H9 (cell line): ENCODE data around the gene F13A1. TPM values are rescaled to one million over a fixed set of nuclear protein-coding genes. Genes with fewer than 3 reads are reported as not detected.

ENCODE experiments used
- DNase-seq: peaks from one replicate; pipeline ENCODE4 v3.0.0-alpha.2; 2017
- H2AFZ ChIP-seq: one replicate; pipeline ENCODE4 v1.6.1; 2013; ENCODE audit warnings: mild to moderate bottlenecking, low read length, control low read depth, moderate library complexity
- H2AK5ac ChIP-seq: 2 replicates; pipeline ENCODE4 v1.6.1; 2013; ENCODE audit warnings: low read length, control low read depth, mixed read lengths; ENCODE audit not compliant: insufficient read length
- H2BK120ac ChIP-seq: one replicate; pipeline ENCODE4 v1.6.1; 2013; ENCODE audit warnings: low read depth, mild to moderate bottlenecking, low read length, control low read depth, inconsistent platforms; ENCODE audit not compliant: poor library complexity, severe bottlenecking
- H2BK12ac ChIP-seq: 2 replicates; pipeline ENCODE4 v1.6.1; 2013; ENCODE audit warnings: low read length, control low read depth, mixed read lengths, low read depth; ENCODE audit not compliant: insufficient read length
- H2BK15ac ChIP-seq: 2 replicates; pipeline ENCODE4 v1.6.1; 2013; ENCODE audit warnings: low read depth, low read length, control low read depth
- H2BK20ac ChIP-seq: one replicate; pipeline ENCODE4 v1.6.1; 2013; ENCODE audit warnings: low read depth, mild to moderate bottlenecking, low read length, control low read depth, inconsistent platforms; ENCODE audit not compliant: poor library complexity, severe bottlenecking
- H2BK5ac ChIP-seq: 2 replicates; pipeline ENCODE4 v1.6.1; 2013; ENCODE audit warnings: low read length, control low read depth, mixed read lengths; ENCODE audit not compliant: insufficient read length
- H3K14ac ChIP-seq: 2 replicates; pipeline ENCODE4 v1.6.1; 2013; ENCODE audit warnings: low read length, control low read depth; ENCODE audit not compliant: insufficient read depth
- H3K18ac ChIP-seq: 2 replicates; pipeline ENCODE4 v1.6.1; 2013; ENCODE audit warnings: low read depth, mild to moderate bottlenecking, mixed read lengths, low read length, control low read depth; ENCODE audit not compliant: insufficient read length
- H3K23ac ChIP-seq: 2 replicates; pipeline ENCODE4 v1.6.1; 2013; ENCODE audit warnings: low read length, control low read depth, mixed read lengths, low read depth; ENCODE audit not compliant: insufficient read length
- H3K23me2 ChIP-seq: 2 replicates; pipeline ENCODE4 v1.6.1; 2013; ENCODE audit warnings: low read depth, mild to moderate bottlenecking, mixed read lengths, low read length, control low read depth; ENCODE audit not compliant: insufficient read length, poor library complexity, severe bottlenecking
- H3K27ac ChIP-seq: 2 replicates; pipeline ENCODE4 v1.5.1; 2013; ENCODE audit warnings: low read length, control low read depth, mixed read lengths, low read depth; ENCODE audit not compliant: insufficient read length
- H3K27me3 ChIP-seq: 2 replicates; pipeline ENCODE4 v1.6.1; 2013; ENCODE audit warnings: low read length, control low read depth, inconsistent platforms; ENCODE audit not compliant: insufficient read depth
- H3K4ac ChIP-seq: 2 replicates; pipeline ENCODE4 v1.6.1; 2013; ENCODE audit warnings: low read depth, mild to moderate bottlenecking, control low read depth, inconsistent platforms, low read length, moderate library complexity
- H3K4me1 ChIP-seq: 2 replicates; pipeline ENCODE4 v1.6.1; 2013; ENCODE audit warnings: low read length, control low read depth, inconsistent platforms; ENCODE audit not compliant: insufficient read depth
- H3K4me2 ChIP-seq: 2 replicates; pipeline ENCODE4 v1.6.1; 2013; ENCODE audit warnings: low read length, control low read depth, mixed read lengths; ENCODE audit not compliant: insufficient read length, insufficient read depth
- H3K56ac ChIP-seq: 2 replicates; pipeline ENCODE4 v1.6.1; 2013; ENCODE audit warnings: low read depth, mild to moderate bottlenecking, mixed read lengths, low read length, control low read depth; ENCODE audit not compliant: insufficient read length
- H3K79me1 ChIP-seq: 2 replicates; pipeline ENCODE4 v1.6.1; 2013; ENCODE audit warnings: low read depth, mild to moderate bottlenecking, moderate library complexity, low read length, control low read depth, inconsistent platforms; ENCODE audit not compliant: insufficient read depth, poor library complexity, severe bottlenecking
- H3K79me2 ChIP-seq: 2 replicates; pipeline ENCODE4 v1.6.1; 2013; ENCODE audit warnings: low read length, control low read depth, inconsistent platforms; ENCODE audit not compliant: insufficient read depth
- H3K9ac ChIP-seq: 2 replicates; pipeline ENCODE4 v1.6.1; 2013; ENCODE audit warnings: low read length, control low read depth, mixed read lengths; ENCODE audit not compliant: insufficient read length; ENCODE audit errors: extremely low read depth
- H3K9me3 ChIP-seq: one replicate; pipeline ENCODE4 v1.6.1; 2013; ENCODE audit warnings: low read depth, low read length, inconsistent platforms; ENCODE audit not compliant: control insufficient read depth
- H3T11ph ChIP-seq: one replicate; pipeline ENCODE4 v1.6.1; 2013; ENCODE audit warnings: mild to moderate bottlenecking, low read length, control low read depth, inconsistent platforms
- H4K20me1 ChIP-seq: one replicate; pipeline ENCODE4 v1.6.1; 2013; ENCODE audit not compliant: control insufficient read depth, insufficient read length, insufficient read depth
- H4K5ac ChIP-seq: 2 replicates; pipeline ENCODE4 v1.6.1; 2013; ENCODE audit warnings: low read depth, mild to moderate bottlenecking, mixed read lengths, low read length, control low read depth; ENCODE audit not compliant: insufficient read length
- H4K8ac ChIP-seq: replicated peaks from 2 replicates; pipeline ENCODE4 v1.6.1; 2013; ENCODE audit warnings: low read length, control low read depth, mixed read lengths, low read depth; ENCODE audit not compliant: insufficient read length
- H4K91ac ChIP-seq: 2 replicates; pipeline ENCODE4 v1.6.1; 2013; ENCODE audit warnings: low read depth, mild to moderate bottlenecking, moderate library complexity, mixed read lengths, low read length, control low read depth; ENCODE audit not compliant: insufficient read length
- H3K27ac Mint-ChIP-seq, 3 experiments: 2 replicates in 2 of 3; 3 replicates in 1 of 3; pipeline ENCODE4 v1.8.0; 2020 to 2021; ENCODE audit warnings: mixed read lengths in 3 of 3, mild to moderate bottlenecking in 1 of 3, moderate library complexity in 1 of 3
- H3K27me3 Mint-ChIP-seq: 2 replicates; pipeline ENCODE4 v1.8.0; 2021; ENCODE audit warnings: low read depth, mild to moderate bottlenecking, moderate library complexity, mixed read lengths
- H3K36me3 Mint-ChIP-seq, 3 experiments: 2 replicates in 2 of 3; 3 replicates in 1 of 3; pipeline ENCODE4 v1.8.0; 2020 to 2021; ENCODE audit warnings: low read depth in 3 of 3, mixed read lengths in 3 of 3; ENCODE audit not compliant: insufficient read depth in 1 of 3
- H3K4me1 Mint-ChIP-seq, 2 experiments: 2 replicates each; pipeline ENCODE4 v1.8.0; 2020; ENCODE audit warnings: mixed read lengths in 2 of 2
- H3K4me3 Mint-ChIP-seq, 2 experiments: 2 replicates in 1 of 2; 3 replicates in 1 of 2; pipeline ENCODE4 v1.8.0; 2020 to 2021; ENCODE audit warnings: mild to moderate bottlenecking in 2 of 2, mixed read lengths in 2 of 2, moderate library complexity in 1 of 2
- H3K9me3 Mint-ChIP-seq, 2 experiments: 2 replicates in 1 of 2; 3 replicates in 1 of 2; pipeline ENCODE4 v1.8.0; 2020; ENCODE audit warnings: mild to moderate bottlenecking in 2 of 2, mixed read lengths in 2 of 2, moderate library complexity in 1 of 2
- CTCF ChIP-seq: fragments of 200-600 bp; sonication (generic); conservative IDR thresholded peaks from 3 replicates; pipeline ENCODE4 v1.8.0; 2021; ENCODE audit warnings: antibody characterized with exemption, mild to moderate bottlenecking
- WGBS: extraction: QIAGEN DNeasy Blood & Tissue Kit; methylation state at CpG from one replicate; pipeline ENCODE4 v1.1.7; 2013; ENCODE audit warnings: missing lambda C conversion rate, low lambda C conversion rate, mixed read lengths; ENCODE audit not compliant: insufficient read length; ENCODE audit errors: extremely low coverage; 5-methylcytosine and 5-hydroxymethylcytosine counted together
- total RNA-seq: library from RNA; stranded (reverse); gene quantifications from 2 replicates; pipeline ENCODE4 v1.2.1, GENCODE V29; 2021

F13A1 gene
- total RNA-seq, 1 experiment from 2014 or later: 0.15 TPM

GRCh38 chr6:6256886-6257285, 63.6 kb downstream of the F13A1 start:
- no CpG with 5 or more reads among the region's 2 CpGs for WGBS
- H2AK5ac ChIP-seq: no peak overlapping the region
- H2BK15ac ChIP-seq: no peak overlapping the region
- H2BK120ac ChIP-seq: no peak overlapping the region
- H4K8ac ChIP-seq: no peak overlapping the region
- H2BK5ac ChIP-seq: no peak overlapping the region
- no peak overlapping the region for H3K27ac ChIP-seq
- H3K56ac ChIP-seq: no peak overlapping the region
- H3K14ac ChIP-seq: no peak overlapping the region
- no peaks in the 10 kb centered on the region for H3K27me3 ChIP-seq
- no peak overlapping the region for H2AFZ ChIP-seq
- no peaks in the 10 kb centered on the region for H3K79me2 ChIP-seq
- H3K23me2 ChIP-seq: no peaks in the 10 kb centered on the region
- no peak overlapping the region for H3K27ac Mint-ChIP-seq
- H4K5ac ChIP-seq: no peak overlapping the region
- H3K9me3 Mint-ChIP-seq: no peaks in the 10 kb centered on the region
- no peaks in the 10 kb centered on the region for H4K20me1 ChIP-seq
- peaks cover 2% of the 10 kb centered on the region; the same call in 1 of the 2 replicates for H3K27me3 Mint-ChIP-seq
- no peak for DNase-seq
- no peak overlapping the region for H3T11ph ChIP-seq
- H3K79me1 ChIP-seq: no peaks in the 10 kb centered on the region
- no peak overlapping the region for H3K9ac ChIP-seq
- no peak overlapping the region for H3K18ac ChIP-seq
- H2BK12ac ChIP-seq: no peak overlapping the region
- no peak overlapping the region for H2BK20ac ChIP-seq
- H3K4me1 Mint-ChIP-seq: peaks cover 16 to 23% of the 10 kb centered on the region in 2 experiments
- no peak overlapping the region for H4K91ac ChIP-seq
- H3K4ac ChIP-seq: no peak overlapping the region
- H3K36me3 Mint-ChIP-seq: peaks cover 0 to 2% (median 0%) of the 10 kb centered on the region in 3 experiments; a peak in 1 of 7 replicates
- H3K9me3 ChIP-seq: no peaks in the 10 kb centered on the region
- no peaks in the 10 kb centered on the region for H3K4me1 ChIP-seq
- no peak overlapping the region for H3K4me3 Mint-ChIP-seq
- no peak overlapping the region for H3K23ac ChIP-seq
- no peak for TF ChIP-seq CTCF
- H3K4me2 ChIP-seq: no peak overlapping the region
